Body of pancreas (tissue), 4 donors: ENCODE measurements around the gene ASGR1. TPM values are rescaled to one million over a fixed set of nuclear protein-coding genes. Genes with fewer than 3 reads are reported as not detected.

Source experiments
- ATAC-seq: fragments of 150-250 bp; one replicate; pipeline ENCODE4 v1.9.1; 2016
- DNase-seq, 4 donors: peaks; one replicate each; pipeline ENCODE4 v3.0.0-alpha.2; 2019
- H3K27ac ChIP-seq, 4 donors: fragments of 200-600 bp; sonication (generic); 1 replicate in 3 of 4; 2 replicates in 1 of 4; pipeline versions ENCODE4 v1.5.1 to v1.6.1; 2016 to 2019; ENCODE audit warnings: mild to moderate bottlenecking in 1 of 4, mixed read lengths in 1 of 4, moderate library complexity in 1 of 4
- H3K27me3 ChIP-seq, 2 donors: fragments of 200-600 bp; sonication (generic); one replicate each; pipeline ENCODE4 v1.6.0; 2016; ENCODE audit warnings: mild to moderate bottlenecking in 1 of 2
- H3K36me3 ChIP-seq, 2 donors: fragments of 200-600 bp; sonication (generic); replicated peaks in 1 of 2; 2 replicates each; pipeline ENCODE4 v1.5.1; 2016; ENCODE audit warnings: low read depth in 2 of 2; ENCODE audit not compliant: insufficient read depth in 1 of 2
- H3K4me1 ChIP-seq: fragments of 200-600 bp; sonication (generic); one replicate; pipeline ENCODE4 v1.6.0; 2016
- H3K4me3 ChIP-seq, 2 donors: fragments of 200-600 bp; sonication (generic); 1 replicate in 1 of 2; 2 replicates in 1 of 2; pipeline ENCODE4 v1.5.1; 2016 to 2019
- H3K9me3 ChIP-seq, 3 donors: fragments of 200-600 bp; sonication (generic); 1 replicate in 2 of 3; 2 replicates in 1 of 3; pipeline ENCODE4 v1.5.1; 2016
- POLR2A ChIP-seq, 3 donors: fragments of 450-650 bp; IDR thresholded peaks; one replicate each; pipeline ENCODE4 v1.6.1; 2016; ENCODE audit warnings: antibody characterized with exemption in 3 of 3, mild to moderate bottlenecking in 2 of 3
- WGBS, 2 donors: methylation state at CpG; one replicate each; pipeline ENCODE4 v1.1.5; 2017; 5-methylcytosine and 5-hydroxymethylcytosine counted together
- intact Hi-C: fragments of 100-400 bp; cut with DNase I; formaldehyde crosslinking; loops from one replicate; pipeline ENCODE4 v1.15.1; 2023
- total RNA-seq, 2 donors: library from RNA; depleted of rRNA; stranded (reverse); fragments of >200 nt; gene quantifications; one replicate each; pipeline ENCODE4 v1.1.0, GENCODE V29; 2016
- TF ChIP-seq, protein P1 (sequence below), 7 experiments: fragments of 450-650 bp in 4 of 7; fragments of 200-600 bp in 3 of 7; sonication (generic) in 3 of 7; IDR thresholded peaks; one replicate each; pipeline ENCODE4 v1.5.1; 2016 to 2019; ENCODE audit warnings: antibody characterized with exemption in 7 of 7

The ASGR1 gene
- total RNA-seq, 2 donors from 2014 or later, result 4.6 TPM; not detected in 1

DNA sequence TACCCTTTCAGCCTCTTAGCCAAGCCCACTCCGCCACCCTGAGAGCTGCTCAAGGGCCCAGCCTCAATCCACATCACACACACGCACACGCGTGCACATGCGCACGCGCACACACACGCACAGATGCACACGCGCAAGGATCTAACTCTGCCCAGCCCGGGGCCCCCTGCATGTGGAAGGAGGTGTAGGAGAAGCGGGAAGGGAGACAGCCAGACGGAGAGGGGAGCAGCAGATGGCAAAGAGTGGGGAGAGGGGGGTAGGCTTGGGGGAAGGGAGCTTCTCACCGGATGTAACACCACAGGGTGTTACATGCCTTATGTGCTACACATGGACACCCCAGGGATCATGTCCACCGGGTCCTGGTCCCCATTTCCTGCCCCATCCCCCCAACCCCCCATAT lies 25.2 kb upstream of the ASGR1 start:
- intact Hi-C loops, result loop anchor here (10.0 kb wide), 1 partner anchor 60 kb away; no protein-coding TSS in a partner anchor
- Histone ChIP-seq H3K36me3 (no peaks in the 10 kb centered on the region), H3K27me3 (no peaks in the 10 kb centered on the region), H3K4me3 (no peak overlapping the region), H3K27ac (peak overlapping the region in 1 of 4 donors; percentile 36), H3K4me1 (peaks cover 8% of the 10 kb centered on the region), H3K9me3 (no peaks in the 10 kb centered on the region)
- 77 to 78% methylated on average over 11 to 15 of the region's 15 CpGs for WGBS, 2 donors
- ATAC-seq, result no peak
- TF ChIP-seq POLR2A (IDR thresholded peaks at IDR 0.05), result no peak
- TF ChIP-seq, protein P1, sequence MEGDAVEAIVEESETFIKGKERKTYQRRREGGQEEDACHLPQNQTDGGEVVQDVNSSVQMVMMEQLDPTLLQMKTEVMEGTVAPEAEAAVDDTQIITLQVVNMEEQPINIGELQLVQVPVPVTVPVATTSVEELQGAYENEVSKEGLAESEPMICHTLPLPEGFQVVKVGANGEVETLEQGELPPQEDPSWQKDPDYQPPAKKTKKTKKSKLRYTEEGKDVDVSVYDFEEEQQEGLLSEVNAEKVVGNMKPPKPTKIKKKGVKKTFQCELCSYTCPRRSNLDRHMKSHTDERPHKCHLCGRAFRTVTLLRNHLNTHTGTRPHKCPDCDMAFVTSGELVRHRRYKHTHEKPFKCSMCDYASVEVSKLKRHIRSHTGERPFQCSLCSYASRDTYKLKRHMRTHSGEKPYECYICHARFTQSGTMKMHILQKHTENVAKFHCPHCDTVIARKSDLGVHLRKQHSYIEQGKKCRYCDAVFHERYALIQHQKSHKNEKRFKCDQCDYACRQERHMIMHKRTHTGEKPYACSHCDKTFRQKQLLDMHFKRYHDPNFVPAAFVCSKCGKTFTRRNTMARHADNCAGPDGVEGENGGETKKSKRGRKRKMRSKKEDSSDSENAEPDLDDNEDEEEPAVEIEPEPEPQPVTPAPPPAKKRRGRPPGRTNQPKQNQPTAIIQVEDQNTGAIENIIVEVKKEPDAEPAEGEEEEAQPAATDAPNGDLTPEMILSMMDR (IDR thresholded peaks at IDR 0.05), result no peak
- no peak for DNase-seq

DNA sequence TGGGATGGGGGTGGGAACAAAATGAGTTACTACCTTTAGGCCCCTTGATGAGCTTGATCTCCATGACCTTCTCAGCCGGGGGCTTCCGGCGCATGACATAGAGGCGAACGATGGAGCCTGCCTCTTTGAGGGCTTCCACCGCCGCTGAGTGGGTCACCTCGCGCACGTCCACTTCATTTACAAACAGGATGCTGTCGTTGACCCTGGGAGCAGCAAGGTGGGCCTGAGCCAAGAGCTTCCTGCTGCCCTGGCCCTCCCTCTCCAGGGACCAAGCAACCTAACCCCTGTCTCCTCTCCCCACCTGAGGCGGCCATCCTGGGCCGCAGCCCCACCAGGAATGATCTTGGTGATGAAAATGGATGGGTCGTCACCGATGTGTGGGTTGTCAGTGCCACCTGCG lies 24.2 kb upstream of the ASGR1 start:
- ATAC-seq, result no peak
- Histone ChIP-seq H3K27ac (no peak overlapping the region), H3K4me3 (no peak overlapping the region), H3K36me3 (no peaks in the 10 kb centered on the region), H3K9me3 (no peaks in the 10 kb centered on the region), H3K27me3 (no peaks in the 10 kb centered on the region), H3K4me1 (peaks cover 8% of the 10 kb centered on the region)
- intact Hi-C loops, result loop anchor here (10.0 kb wide), 1 partner anchor 59 kb away; no protein-coding TSS in a partner anchor
- no peak for DNase-seq
- WGBS, 2 donors, result 90 to 93% methylated on average over 14 to 16 of the region's 16 CpGs
- TF ChIP-seq, protein P1 (IDR thresholded peaks at IDR 0.05), result no peak
- no peak for TF ChIP-seq POLR2A (IDR thresholded peaks at IDR 0.05)

DNA sequence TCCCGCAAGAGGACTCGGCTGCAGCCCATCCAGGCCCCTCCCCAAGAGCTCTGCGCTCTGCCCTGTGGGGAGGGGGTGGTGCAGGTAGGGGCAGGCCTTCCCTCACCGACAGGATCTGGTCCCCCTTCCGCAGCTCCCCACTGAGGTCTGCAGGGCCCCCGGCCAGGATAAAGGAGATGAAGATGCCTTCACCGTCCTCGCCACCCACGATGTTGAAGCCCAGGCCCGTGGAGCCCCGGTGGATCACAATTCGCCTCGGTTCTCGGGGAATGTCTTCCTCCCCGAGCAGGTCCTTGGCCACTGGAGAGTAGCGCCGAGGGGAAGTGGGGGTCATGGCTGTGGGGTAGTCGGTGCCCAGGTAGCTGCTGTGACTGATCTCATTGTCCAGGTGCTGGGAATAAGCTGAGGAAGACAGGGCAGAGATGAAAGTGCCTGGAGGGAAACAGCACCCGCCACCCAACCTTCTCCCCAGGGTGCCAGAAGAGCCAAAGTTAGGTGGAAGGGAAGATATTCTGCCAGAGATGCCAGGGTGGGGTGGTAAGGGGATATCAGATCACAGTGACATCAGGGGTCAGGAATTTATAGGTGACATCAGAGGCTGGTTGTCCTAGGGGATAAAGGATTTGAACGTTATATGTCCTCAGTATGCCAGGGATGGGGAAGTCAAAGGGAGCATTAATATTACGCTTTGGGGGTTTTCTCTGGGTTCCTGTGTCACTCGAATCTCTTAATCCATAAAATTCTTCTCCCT lies 17.7 kb upstream of the ASGR1 start:
- DNase-seq, result no peak
- Histone ChIP-seq H3K4me1 (no peaks in the 10 kb centered on the region), H3K9me3 (no peaks in the 10 kb centered on the region), H3K27me3 (no peaks in the 10 kb centered on the region), H3K36me3 (no peaks in the 10 kb centered on the region), H3K4me3 (no peak overlapping the region), H3K27ac (no peak overlapping the region)
- TF ChIP-seq, protein P1 (IDR thresholded peaks at IDR 0.05), result no peak
- no peak for TF ChIP-seq POLR2A (IDR thresholded peaks at IDR 0.05)
- intact Hi-C loops, result no loop called here
- peak; percentile 6 for ATAC-seq
- WGBS, 2 donors, result 88 to 91% methylated on average over 8 to 20 of the region's 22 CpGs

DNA sequence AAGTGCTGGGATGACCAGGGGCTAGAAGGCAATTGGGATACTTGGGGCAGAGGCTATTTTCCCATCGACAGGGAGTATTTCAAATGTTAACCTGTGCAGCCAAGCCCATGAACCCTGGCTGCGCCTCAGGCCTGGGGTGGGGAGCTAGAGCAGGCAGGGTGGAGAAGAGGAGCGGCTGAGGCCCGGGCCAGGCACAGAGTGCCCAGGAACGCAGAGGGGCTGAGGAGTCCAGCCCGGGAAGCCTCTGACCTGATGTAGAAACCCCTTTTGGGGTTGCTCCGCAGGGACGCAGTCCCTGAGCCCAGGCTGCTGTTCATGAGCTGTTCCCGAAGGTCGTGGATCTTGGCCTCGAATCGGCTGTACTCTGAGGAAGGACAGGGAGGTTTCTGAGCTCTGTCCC lies 16.8 kb upstream of the ASGR1 start:
- intact Hi-C loops, result no loop called here
- no peak for TF ChIP-seq POLR2A (IDR thresholded peaks at IDR 0.05)
- TF ChIP-seq, protein P1 (IDR thresholded peaks at IDR 0.05), result no peak
- ATAC-seq (no peak), DNase-seq (no peak)
- H3K4me3 ChIP-seq, result no peak overlapping the region
- no peaks in the 10 kb centered on the region for H3K4me1 ChIP-seq
- 79 to 89% methylated on average over 11 to 12 of the region's 12 CpGs for WGBS, 2 donors
- H3K27ac ChIP-seq, result no peak overlapping the region
- no peaks in the 10 kb centered on the region for H3K9me3 ChIP-seq
- no peaks in the 10 kb centered on the region for H3K36me3 ChIP-seq
- no peaks in the 10 kb centered on the region for H3K27me3 ChIP-seq
